T47D (cell line): ENCODE data around the gene ZYG11B.
A peak's percentile ranks its signal among the peaks of the same experiment; 100 is the strongest.
"Not testable (repeated sequence)": the region's sequence is repeated elsewhere in the genome, so short reads cannot be mapped to it uniquely, and the experiment has no call there.

Source experiments
- DNase-seq, 2 experiments: peaks; one replicate each; pipeline versions ENCODE4 v3.0.0 to v3.0.0-alpha.2; 2011 to 2012; ENCODE audit warnings: low read depth in 1 of 2, low spot score in 1 of 2
- JUND ChIP-seq: IDR thresholded peaks from 2 replicates; pipeline ENCODE4 v1.6.1; 2012; ENCODE audit warnings: low read depth
- in situ Hi-C: cut with HindIII; loops from 2 replicates; pipeline ENCODE4 v1.10.0; 2016; ENCODE audit warnings: low sequenced_read_pairs, low pct_unique_long_range_greater_than_20kb

ZYG11B gene

DNA sequence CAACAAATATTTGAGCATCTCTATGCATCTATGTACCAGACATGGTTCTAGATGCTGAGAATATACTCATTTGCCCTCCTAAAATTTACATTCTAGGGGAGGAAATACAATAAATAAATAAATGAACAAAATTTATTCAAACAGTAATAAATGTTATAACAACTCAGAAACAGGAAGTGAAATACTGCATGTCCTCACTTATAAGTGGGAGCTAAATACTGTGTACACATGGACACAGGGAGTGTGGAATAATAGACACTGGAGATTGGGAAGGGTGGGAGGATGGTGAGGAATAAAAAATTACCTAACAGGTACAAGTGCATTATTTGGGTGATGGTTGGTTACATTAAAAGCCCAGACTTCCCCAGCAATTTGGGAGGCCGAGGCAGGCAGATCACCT, 32.4 kb upstream of the ZYG11B start:
- in situ Hi-C loops: no loop called here
- no peak for TF ChIP-seq JUND
- no peak for DNase-seq

DNA sequence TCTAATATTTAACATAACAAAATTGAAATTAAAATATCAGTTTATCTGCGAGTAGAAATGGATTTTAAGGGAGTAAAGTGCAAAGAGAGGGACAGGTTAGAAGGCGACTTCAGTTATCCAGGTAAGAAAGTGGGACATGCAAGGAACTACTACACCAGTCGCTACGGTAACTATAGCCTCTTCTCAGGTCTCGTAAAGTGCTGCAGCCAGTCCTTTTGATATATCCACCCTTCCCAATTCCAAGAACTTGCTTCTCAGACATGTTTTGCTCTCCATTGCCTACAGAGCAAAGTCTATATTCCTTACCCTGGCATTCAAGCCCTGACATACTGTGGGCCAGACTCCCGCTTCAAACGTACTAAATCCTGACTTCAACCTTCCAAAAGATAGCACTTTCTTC, 30.6 kb upstream of the ZYG11B start:
- in situ Hi-C loops: no loop called here
- TF ChIP-seq JUND: no peak
- no peak for DNase-seq

DNA sequence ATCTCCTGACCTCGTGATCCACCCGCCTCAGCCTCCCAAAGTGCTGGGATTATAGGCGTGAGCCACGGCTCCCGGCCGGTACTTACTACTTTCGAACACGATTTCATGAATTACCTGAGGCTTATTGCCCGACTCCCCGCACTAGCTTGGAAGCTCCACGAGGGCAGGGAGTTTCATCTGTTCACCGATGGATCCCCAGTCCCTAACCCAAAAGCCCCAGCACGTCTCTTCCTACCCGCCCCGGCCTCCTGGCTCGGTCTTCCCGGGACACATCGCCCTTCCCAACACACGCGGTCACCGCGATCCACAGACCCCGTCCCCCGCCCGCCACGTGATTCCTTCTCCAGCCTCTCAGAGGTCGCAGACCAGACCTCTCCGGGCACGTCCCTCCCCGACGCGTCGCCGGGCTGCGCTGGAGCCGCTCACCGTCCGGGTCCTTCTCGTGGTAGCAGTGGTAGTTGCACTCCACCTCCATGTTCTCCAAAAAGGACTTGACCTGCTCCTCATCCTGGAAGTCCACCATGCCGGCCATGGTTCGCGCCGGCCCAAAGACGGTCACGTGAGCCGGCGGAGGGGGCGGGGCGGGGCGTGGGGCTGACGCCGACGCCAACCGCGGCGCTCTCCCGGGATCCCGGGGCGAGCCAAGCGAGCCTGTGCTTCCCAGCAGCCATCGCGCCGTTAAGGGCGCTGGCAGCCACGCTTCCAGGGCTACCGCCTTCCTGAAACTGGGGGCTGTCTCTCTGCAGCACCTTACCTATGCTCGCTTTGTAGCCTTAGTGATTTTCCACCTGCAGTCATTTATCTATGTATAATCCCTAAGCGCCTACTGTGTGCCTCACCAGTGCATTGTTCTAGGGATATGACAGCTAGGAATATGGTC, 28.2 kb upstream of the ZYG11B start, which contains the start of gene COA7:
Gene COA7 (minus strand): TSS at position 553 of the 880 bp plus-strand sequence. CDS start 21 bp downstream, at position 532.
- peak; percentile 34 to 85 for DNase-seq
- no peak for TF ChIP-seq JUND
- in situ Hi-C loops: no loop called here

DNA sequence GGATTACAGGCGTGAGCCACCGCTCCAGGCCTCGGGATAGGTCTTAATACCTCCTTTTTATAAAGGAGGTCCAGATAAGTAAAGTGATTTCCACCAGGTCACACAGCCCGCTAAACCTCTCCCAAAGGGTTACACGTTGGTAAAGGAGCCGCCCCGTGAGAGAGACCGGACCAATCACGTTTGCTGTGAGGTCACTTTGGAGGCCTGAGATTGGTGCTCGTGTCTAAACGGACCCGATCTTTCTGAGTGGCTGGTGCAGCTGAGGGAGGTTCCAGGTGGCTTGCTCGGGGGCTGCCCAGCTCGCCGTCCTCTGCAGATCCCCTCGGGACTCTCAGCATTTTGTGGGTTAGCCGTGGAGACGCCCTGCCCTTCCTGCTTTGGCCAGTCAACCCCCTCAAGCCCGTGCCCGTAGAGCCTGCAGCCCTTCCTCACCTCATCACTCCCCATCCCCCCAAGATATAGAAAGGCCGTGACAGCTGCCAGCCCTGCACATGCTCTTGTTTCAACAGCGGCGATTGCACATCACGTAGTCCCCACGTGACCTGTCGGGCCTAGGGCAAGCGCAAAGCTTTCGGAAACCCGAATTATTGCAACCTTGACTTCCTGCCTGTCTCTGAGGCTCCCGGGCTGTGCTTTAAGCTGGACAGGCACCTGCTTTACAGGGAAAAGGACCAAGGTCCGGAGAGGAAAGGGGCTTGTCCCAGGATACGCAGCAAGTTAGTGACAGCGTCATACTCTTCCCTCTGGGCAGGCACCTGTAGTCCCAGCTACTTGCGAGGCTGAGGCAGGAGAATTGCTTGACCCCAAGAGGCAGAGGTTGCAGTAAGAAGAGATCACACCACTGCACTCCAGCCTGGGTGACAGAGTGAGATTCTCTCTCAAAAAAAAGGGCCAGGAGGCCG, 23.1 kb upstream of the ZYG11B start:
- DNase-seq: peak; percentile 51 to 91
- in situ Hi-C loops: no loop called here
- no peak for TF ChIP-seq JUND

DNA sequence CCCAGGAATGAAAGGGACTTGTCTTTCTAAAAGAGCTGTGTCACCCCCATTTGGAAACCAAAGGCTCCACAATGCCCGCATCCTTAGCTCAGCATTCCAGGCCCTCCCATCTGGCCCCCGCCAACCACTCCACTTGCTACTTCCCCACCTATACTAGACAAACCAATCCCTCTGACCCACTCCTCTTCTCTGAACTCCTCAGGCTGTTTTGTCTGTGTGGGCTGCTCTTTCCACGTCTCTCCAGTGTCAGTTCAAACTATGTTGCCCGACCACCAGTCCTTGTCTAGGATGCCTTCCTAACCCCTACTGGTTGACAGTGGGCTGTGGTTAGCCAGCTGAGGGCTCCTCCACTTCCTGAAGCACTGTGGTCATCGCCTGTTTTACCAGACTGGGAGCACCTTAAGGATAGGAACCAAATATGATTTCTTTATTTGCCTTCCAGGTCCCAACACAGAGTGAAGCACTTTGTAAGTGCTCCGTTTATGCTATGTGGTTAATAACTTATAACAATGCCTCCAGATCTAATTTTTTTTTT, 20.1 kb upstream of the ZYG11B start:
- no peak for TF ChIP-seq JUND
- in situ Hi-C loops: no loop called here
- no peak for DNase-seq

DNA sequence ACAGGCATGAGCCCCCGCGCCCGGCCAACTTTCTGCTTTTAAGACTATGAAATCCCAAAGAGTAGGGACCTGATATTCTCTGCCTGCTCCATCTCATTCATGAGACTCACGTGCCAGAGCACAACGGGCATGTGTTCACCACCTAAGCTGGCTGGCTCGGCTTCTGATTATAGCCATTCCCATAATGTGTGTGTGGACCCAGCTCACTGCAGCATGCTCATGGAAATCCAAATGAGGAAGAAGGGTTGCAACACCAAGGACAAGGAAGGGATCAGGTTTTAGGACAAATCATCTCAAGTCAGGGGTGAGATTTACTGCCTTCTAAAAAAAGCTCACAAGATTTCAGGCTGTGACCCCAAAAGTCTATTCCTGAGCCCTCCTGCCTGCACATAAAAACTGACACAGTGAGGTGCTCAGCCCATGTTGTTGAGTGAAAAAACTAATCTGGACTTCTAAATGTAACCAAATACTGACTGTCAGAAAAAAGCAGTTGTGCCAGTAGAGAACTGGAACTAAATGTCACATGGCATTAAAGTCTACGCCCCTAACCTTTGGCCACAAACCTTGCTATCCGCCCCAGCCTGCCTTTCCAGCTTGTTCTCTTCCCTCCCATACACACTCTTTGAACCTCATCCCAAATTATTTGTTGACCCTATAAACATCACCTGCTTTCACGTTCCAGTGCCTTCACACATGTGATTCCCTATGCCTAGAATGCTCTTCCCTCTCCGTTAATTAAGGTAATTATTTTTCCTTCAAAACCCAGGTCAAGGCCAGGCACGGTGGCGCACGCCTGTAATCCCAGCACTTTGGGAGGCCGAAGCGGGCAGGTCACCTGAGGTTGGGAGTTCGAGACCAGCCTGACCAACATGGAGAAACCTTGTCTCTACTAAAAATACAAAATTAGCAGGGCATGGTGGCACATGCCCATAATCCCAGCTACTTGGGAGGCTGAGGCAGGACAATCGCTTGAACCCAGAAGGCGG, 19.0 kb upstream of the ZYG11B start:
- TF ChIP-seq JUND: no peak
- peak in 1 of 2 experiments; percentile 90 for DNase-seq
- in situ Hi-C loops: no loop called here

DNA sequence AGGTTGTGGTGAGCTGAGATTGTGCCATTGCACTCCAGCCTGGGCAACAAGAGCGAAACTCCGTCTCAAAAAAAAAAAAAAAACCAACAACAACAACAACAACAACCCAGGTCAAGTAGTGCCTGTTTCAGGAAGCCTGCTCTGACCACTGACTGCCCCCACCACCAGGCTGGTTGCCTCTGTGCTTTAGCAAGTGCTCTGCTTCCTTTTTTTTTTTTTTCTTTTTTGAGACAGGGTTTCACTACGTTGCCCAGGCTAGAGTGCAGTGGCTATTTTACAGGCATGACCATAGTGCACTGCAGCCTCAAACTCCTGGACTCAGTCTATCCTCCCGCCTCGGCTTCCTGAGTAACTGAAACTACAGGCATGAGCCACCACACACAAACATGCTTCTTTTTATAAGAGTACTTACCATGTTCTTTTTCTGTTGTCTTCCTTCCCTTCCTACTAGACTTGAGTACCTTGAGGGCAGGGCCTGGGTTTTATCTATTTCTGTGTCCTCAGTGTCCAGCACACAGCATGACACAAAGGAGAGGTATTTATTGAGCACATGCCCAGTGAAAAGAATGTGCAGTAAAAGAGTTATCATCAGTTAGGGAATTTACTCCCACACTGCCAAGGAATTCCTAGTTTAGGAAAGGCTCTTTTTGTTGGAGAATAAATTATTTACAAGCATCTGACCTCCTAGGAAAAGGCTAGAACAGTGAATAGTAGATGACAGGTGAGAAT, 18.2 kb upstream of the ZYG11B start:
- peak in 1 of 2 experiments; percentile 48 for DNase-seq
- no peak for TF ChIP-seq JUND
- in situ Hi-C loops: no loop called here

DNA sequence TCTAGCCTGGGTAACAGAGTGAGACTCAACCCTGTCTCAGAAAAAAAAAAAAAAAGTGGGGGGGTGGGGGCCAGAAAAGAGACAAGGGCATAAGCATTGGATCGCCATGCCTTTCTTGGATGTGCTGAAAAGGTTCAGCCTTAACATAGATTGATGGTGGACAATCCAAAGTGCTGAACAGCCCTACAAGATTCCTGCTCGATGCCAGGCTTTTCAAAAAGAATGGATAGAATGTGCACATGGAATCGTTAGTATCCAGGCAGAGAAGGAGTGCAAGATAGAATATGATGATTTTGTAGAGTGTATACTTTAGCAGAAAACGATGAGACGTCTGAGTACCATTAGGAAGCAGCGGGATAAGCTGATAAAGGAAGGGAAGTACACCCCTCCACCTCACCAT, 17.2 kb upstream of the ZYG11B start:
- no peak for DNase-seq
- in situ Hi-C loops: no loop called here
- TF ChIP-seq JUND: no peak

DNA sequence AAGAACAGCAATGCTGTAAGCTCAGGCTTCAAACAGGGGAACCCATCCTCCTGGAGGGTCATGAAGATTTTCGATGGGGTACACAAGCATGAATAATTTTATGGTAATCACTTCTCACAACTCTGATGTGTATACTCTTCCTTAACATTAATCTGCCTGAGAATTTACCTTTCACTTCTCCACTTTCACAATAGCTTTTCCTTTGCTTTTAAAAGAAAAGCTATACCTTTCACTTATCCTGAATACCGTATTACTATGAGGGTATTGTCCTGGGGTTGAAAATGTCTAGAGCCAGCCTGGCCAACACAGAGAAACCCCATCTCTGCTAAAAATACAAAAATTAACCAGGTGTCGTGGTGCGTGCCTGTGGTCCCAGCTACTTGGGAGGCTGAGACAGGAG, 12.7 kb upstream of the ZYG11B start:
- no peak for DNase-seq
- in situ Hi-C loops: no loop called here
- no peak for TF ChIP-seq JUND

DNA sequence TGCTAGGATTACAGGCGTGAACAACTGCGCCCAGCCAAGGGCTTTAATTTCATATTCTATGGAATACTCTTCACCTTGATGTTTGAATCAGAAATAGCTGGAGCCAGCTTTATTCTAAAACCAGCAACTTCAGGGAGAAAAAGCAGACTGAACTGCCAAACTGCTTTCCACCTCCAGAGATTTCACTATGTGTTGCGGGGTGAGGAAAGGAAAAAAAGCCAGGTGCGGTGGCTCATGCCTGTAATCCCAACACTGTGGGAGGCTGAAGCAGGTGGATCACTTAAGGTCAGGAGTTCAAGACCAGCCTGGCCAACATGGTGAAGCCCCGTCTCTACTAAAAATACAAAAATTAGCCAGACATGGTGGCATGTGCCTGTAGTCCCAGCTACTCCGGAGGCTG, 11.0 kb upstream of the ZYG11B start:
- in situ Hi-C loops, DNase-seq: not testable (repeated sequence)

DNA sequence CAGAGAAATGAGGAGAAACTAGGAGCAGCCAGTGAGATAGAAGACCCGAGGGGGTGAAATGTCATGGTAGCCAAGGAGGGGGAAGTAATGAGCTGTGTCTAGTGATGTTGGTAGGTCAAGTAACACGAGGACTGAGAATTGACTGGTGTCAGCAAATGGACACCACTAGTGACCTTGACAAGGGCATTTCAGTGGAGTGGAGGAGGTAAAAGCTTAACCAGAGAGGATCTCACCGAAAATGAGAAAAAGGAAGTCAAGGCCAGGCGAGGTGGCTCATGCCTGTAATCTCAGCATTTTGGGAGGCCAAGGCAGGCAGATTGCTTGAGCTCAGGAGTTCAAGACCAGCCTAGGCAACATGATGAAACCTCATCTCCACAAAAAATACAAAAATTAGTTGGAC, 3.0 kb upstream of the ZYG11B start:
- no peak for TF ChIP-seq JUND
- DNase-seq: no peak
- in situ Hi-C loops: no loop called here
